HPDE6-E6E7 (cell line): ENCODE results near the gene IL9R.
"Not testable (repeated sequence)": the region's sequence is repeated elsewhere in the genome, so short reads cannot be mapped to it uniquely, and the experiment has no call there.

Experiments
- DNase-seq: peaks from one replicate; pipeline ENCODE4 v3.0.0; 2011; ENCODE audit warnings: missing footprints; ENCODE audit errors: extremely low spot score

Gene IL9R

GRCh38 chrX:156030474-156030873 is 33.0 kb downstream of the IL9R start:
- DNase-seq = not testable (repeated sequence)
